HG03354 (cell line): ENCODE measurements around the gene LIMCH1.
"Not testable (repeated sequence)": the region's sequence is repeated elsewhere in the genome, so short reads cannot be mapped to it uniquely, and the experiment has no call there.

Experiments
- ATAC-seq: cut with Tn5 transposase; IDR thresholded peaks from one replicate; pipeline ENCODE4 v1.9.1; 2021; ENCODE audit warnings: mild to moderate bottlenecking; ENCODE audit not compliant: unreplicated experiment, poor library complexity, severe bottlenecking

Gene LIMCH1

GRCh38 chr4:41709844-41710481 lies 172.0 kb downstream of the LIMCH1 start:
- no peak for ATAC-seq

DNA sequence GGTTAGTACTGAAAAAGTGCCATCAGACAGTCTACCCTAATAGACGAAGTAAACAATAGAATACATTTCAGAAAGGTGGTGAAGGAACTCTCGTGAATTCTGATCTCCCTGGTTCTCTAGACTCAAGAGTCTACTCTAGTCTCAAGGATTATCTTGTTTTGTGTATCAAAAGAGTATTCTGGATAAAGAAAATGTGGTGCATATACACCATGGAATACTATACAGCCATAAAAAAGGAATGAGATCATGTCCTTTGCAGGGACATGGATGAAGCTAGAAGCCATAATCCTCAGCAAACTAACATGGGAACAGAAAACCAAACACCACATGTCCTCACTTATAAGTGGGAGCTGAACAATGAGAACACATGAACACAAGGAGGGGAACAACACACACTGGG lies 173.7 kb downstream of the LIMCH1 start:
- ATAC-seq: not testable (repeated sequence)

GRCh38 chr4:41712425-41712824 lies 174.5 kb downstream of the LIMCH1 start:
- no peak for ATAC-seq

- no peak for ATAC-seq
Observed at GRCh38 chr4:41713768-41714167, 175.8 kb downstream of the LIMCH1 start.

- ATAC-seq: no peak
Observed at GRCh38 chr4:41714364-41715000, 176.5 kb downstream of the LIMCH1 start.

GRCh38 chr4:41715155-41715554 lies 177.2 kb downstream of the LIMCH1 start:
- no peak for ATAC-seq

DNA sequence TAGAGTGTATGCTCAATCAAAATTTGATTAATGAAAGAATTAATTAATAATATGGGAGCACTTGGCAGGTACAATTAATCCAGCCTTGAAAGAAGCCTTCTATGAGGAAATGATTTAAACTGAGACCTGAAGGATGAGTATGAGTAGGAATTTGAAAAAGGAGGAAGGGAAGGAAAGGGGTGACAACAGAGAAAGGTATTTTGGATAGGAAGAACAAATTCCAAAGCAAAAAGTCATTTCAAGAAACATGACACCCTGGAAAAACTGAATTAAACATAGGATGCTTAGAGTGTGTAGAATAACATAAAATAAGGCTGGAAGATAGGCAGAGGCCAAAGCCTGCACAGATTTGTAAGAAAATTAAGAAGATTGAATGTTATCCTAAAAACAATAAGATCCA lies 180.9 kb downstream of the LIMCH1 start:
- ATAC-seq: no peak

GRCh38 chr4:41719417-41719816 lies 181.5 kb downstream of the LIMCH1 start:
- ATAC-seq: no peak

DNA sequence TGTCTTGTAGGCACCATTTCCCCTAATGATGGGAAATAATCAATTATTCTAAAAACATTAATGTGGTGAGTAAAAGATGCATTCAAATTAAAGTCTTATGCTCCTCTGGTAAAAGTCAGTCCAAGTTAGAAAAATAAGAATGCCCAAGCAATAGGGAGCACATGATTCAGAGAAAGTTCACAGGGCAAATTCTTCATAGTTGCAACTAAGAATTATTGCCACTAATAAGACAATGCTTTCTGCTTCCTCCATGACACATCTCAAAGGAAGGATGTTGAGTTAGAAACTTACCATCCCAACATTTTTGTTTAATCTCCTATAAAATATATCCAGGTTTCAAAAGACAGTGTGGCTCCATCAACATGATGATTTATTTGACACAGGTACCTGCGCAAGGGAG lies 184.2 kb downstream of the LIMCH1 start:
- ATAC-seq: no peak

DNA sequence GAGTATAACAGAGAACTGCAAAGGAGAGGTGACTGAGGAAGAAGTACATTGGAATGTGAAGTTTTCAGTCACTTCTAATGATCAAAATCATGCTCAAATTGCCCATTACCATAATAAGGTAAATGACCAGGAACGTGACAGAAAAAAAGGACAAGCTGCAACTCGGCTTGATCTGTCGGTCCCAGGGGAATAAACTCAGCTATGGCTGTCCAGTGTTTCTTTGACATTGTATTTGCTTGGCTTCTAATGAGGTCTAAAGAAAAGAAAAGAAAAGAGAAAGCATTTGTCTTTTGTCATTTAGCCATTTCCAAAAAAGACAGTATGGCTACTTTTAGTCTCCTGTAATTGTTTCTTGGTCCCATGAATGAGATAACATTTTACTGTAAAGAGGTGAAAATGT lies 185.3 kb downstream of the LIMCH1 start:
- no peak for ATAC-seq

DNA sequence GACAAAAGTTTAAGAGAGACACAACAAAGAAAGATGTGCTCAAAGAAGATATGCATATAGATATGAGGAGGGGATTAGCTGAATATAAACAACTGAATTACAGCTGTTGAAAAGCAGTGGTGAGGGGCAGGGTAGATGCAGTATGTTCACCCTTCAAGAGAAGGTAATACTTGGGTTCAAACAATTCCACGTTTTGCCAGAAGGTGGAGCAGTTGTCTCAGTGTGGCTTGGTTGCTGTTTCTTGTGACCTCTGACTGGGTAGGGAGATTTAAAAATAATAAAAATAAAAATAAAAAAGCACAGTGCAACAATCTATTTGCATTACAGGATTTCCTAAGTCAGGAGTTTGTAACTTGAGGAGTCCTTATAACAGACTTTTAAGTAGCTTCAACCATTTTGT lies 187.3 kb downstream of the LIMCH1 start:
- ATAC-seq: no peak

DNA sequence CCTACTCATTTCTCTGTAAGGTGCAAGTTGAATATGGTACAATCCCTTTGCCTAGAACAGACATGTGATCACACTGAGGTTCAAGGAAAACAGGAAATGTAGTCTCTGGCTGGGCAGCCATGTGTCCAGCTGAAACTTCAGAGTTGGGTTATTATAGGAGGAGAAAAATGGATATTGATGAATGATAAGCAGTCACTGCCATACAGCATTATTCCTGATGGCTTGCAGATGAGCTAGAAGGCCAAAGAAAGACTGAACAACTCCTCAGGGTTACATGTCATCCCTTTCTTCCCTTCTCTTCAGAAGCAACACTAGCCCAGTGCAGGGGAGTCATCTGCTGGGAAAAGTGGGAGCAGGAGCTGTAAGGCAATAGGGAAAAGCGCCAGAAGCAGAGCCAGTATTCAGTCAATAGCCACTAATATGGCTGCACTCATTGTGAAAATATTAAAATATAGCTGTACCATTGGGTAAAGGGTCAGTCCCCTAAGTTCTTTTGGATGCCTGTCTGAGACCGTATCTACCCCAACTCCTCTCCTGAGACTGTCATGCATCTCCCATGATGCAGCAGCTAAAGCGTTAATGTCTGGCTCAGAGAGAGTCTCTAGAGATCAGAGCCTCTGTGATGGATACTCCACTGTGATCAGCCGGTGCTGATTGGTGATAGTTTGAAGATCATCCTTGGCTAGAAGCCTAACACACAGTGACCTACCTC lies 190.1 kb downstream of the LIMCH1 start:
- no peak for ATAC-seq

DNA sequence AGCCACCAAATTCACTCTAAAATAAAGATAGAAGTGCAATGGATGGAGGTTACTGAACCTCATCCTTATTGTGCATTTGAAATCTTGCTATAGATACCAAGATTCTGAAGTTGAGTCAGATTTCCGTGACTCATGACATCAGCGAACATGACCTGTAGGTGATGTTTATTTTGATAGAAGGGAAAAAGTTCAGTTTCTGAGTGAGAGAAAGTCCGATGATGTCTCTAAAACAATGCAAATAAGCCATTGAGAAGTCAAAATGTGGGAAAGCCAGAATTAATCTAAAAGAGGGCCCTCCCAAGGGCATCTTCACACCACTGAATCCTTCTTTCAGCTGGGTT lies 190.6 kb downstream of the LIMCH1 start:
- ATAC-seq: no peak

DNA sequence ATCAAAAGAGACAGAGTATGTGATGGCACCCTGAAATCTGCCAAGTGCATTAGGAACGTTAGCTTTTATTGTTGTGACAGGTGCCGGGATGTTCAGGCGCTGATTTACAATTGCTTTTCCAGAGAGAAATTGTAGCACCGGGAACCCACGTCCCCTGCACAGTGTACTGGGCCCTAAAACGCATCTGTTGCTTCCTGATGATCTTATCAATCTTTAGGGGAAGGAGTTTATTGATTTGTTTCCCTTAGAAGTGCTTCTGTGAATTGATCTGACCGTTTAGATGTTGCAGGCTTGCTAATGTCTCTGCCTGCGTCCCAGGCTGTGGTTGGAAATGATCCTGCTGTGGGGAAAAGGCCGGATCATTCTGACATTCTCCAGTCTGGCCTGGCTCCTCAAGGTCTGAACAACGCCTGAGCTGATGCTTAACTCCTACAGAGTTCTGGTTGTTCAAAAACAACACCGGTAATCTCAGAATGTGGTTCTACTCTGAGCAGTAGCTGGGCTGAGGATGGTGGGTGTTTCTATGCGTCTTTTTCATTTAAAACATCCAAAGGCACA lies 193.7 kb downstream of the LIMCH1 start:
- ATAC-seq: no peak

DNA sequence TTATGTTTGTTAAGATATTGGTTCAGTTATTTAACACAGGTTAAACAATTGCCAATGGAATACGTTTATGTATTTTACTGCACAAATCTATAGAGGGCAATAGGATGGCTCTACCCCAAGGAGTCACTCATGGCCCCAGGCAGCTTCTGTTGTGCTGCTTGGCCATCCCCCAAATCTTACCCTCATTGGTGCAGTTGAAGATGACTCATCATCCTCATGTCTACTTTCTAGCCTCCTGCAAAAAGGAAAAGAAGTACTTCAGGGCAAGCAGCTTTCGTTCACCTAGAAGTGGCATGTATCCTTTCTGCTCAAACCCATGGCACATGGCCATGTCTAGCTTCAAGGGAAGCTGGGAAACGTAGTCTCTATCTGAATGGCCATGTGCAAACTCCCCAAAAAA lies 196.4 kb downstream of the LIMCH1 start:
- no peak for ATAC-seq

DNA sequence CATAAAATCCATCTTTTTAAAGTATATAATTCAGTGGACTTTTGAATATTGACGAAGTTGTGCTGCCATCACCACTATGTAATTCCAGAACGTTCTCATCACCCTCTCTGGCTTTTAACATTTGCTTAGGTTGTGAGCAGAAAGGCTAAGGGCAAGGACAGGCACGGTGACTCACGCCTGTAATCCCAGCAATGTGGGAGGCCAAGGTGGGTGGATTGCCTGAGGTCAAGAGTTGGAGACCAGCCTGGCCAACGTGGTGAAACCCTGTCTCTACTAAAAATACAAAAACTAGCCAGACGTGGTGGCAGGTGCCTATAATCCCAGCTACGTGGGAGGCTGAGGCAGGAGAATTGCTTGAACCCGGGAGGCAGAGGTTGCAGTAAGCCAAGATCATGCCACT lies 199.5 kb downstream of the LIMCH1 start:
- ATAC-seq: not testable (repeated sequence)

DNA sequence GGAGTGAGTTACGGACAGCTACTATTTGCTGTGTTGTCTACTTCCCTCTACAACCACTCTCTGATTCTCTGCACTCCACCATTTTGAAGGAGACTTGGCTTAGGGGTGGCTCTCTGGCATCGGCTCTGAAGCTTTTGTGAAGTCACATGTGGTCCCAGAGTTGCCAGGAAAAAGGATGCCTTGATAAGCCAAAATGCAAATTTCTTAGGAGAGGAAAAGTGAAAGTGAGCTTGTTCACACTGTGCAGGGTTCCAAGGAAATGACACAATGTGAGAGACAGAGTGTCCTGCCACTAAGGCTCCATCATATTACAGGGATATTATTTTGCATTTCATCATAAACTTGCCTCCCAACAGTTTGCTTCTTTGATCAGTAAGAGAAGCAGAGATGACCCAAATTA lies 203.4 kb downstream of the LIMCH1 start:
- ATAC-seq: no peak

GRCh38 chr4:41744572-41745291 lies 206.8 kb downstream of the LIMCH1 start:
- no peak for ATAC-seq

- no peak for ATAC-seq
Observed at GRCh38 chr4:41745292-41746024, 207.5 kb downstream of the LIMCH1 start.

- no peak for ATAC-seq
Observed at GRCh38 chr4:41746025-41746439, 208.1 kb downstream of the LIMCH1 start.
